SKM-1 (cell line): ENCODE data around the gene FOXF2.
"Not testable (repeated sequence)": the region's sequence is repeated elsewhere in the genome, so short reads cannot be mapped to it uniquely, and the experiment has no call there.

Experiments
- DNase-seq: peaks from one replicate; lab custom pipeline; 2025; ENCODE audit not compliant: unreplicated experiment; lab: John Stamatoyannopoulos, UW

FOXF2 gene

GRCh38 chr6:1389369-1390132 is at the start of gene FOXF2:
Gene FOXF2 (plus strand): TSS chr6:1389576. CDS start chr6:1389948, 372 bp downstream.
- no peak for DNase-seq

- no peak for DNase-seq
Observed at GRCh38 chr6:1346101-1346500, 43.3 kb upstream of the FOXF2 start.

GRCh38 chr6:1346558-1347091 is 42.8 kb upstream of the FOXF2 start:
- no peak for DNase-seq

GRCh38 chr6:1347161-1347560 is 42.2 kb upstream of the FOXF2 start:
- no peak for DNase-seq

- no peak for DNase-seq
Observed at GRCh38 chr6:1348675-1349074, 40.7 kb upstream of the FOXF2 start.

- DNase-seq, result no peak
Observed at GRCh38 chr6:1349655-1350054, 39.7 kb upstream of the FOXF2 start.

GRCh38 chr6:1351381-1352008 is 37.9 kb upstream of the FOXF2 start:
- no peak for DNase-seq

GRCh38 chr6:1355068-1355467 is 34.3 kb upstream of the FOXF2 start:
- not testable (repeated sequence) for DNase-seq

GRCh38 chr6:1361717-1362116 is 27.7 kb upstream of the FOXF2 start:
- not testable (repeated sequence) for DNase-seq

GRCh38 chr6:1362643-1363042 is 26.7 kb upstream of the FOXF2 start:
- no peak for DNase-seq

GRCh38 chr6:1363298-1363697 is 26.1 kb upstream of the FOXF2 start:
- no peak for DNase-seq

- no peak for DNase-seq
Observed at GRCh38 chr6:1363729-1364572, 25.4 kb upstream of the FOXF2 start.

GRCh38 chr6:1364791-1365190 is 24.6 kb upstream of the FOXF2 start:
- DNase-seq, result no peak

GRCh38 chr6:1365686-1366085 is 23.7 kb upstream of the FOXF2 start:
- no peak for DNase-seq

- DNase-seq, result no peak
Observed at GRCh38 chr6:1367771-1368170, 21.6 kb upstream of the FOXF2 start.

GRCh38 chr6:1368940-1369339 is 20.4 kb upstream of the FOXF2 start:
- DNase-seq, result no peak

GRCh38 chr6:1369695-1370094 is 19.7 kb upstream of the FOXF2 start:
- not testable (repeated sequence) for DNase-seq

GRCh38 chr6:1371933-1372332 is 17.4 kb upstream of the FOXF2 start:
- DNase-seq, result no peak

- no peak for DNase-seq
Observed at GRCh38 chr6:1372690-1373089, 16.7 kb upstream of the FOXF2 start.

- DNase-seq, result no peak
Observed at GRCh38 chr6:1376653-1377052, 12.7 kb upstream of the FOXF2 start.

- DNase-seq, result no peak
Observed at GRCh38 chr6:1377526-1377925, 11.8 kb upstream of the FOXF2 start.
